ENCODE measurements around the gene RAF1. TPM values are rescaled to one million over a fixed set of nuclear protein-coding genes. Genes with fewer than 3 reads are reported as not detected.

Gene RAF1
- total RNA-seq, 1 experiment from 2014 or later: 64.3 TPM

DNA sequence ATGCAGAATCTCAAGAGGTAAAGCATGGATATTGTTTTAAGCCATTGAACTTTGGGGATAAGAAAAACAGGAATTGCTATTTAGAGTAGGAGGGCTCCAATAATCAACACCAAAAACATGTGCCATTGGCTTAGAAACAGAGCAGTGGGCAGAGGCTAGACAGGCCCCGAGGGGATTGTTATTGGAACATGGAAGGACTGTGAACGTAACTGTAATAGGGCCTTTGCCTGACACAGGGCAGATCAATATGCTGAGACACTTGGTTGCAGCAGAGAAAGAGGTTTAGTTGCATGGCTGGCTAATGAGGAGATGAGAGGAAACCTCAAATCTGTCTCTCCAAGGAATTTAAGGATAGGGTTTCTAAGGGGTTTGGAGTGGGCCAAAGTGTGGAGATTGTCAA is 36.9 kb upstream of the RAF1 start:
- no peak overlapping the region for H3K27ac ChIP-seq (ENCODE audit: low read depth, low read length)
- DNase-seq (ENCODE audit: low read depth, low spot score) (no peak), ATAC-seq (no peak)
- H3K9me3 ChIP-seq (ENCODE audit: control insufficient read depth in 1 of 2, insufficient read depth in 1 of 2, low read depth in 1 of 2, low read length in 2 of 2): no peaks in the 10 kb centered on the region
- no peaks in the 10 kb centered on the region for H3K9me2 ChIP-seq (ENCODE audit: insufficient read depth)
- peaks cover 0 to 10% of the 10 kb centered on the region in 2 experiments; a peak in 2 of 4 replicates for H3K4me1 ChIP-seq (ENCODE audit: control insufficient read depth in 1 of 2, insufficient read depth in 2 of 2, low read length in 2 of 2)
- no peak overlapping the region for H3K9ac ChIP-seq (ENCODE audit: low read length)
- intact Hi-C loops (cut with micrococcal nuclease): no loop called here
- H3K27me3 ChIP-seq (ENCODE audit: insufficient read depth, low read length): no peaks in the 10 kb centered on the region
- no TSS peak for BruUV-seq (replicated peaks)
- ChIA-PET CTCF (no interaction called here), RAD21 (ENCODE audit: low non-redundant PET in 1 of 2, low total read pairs in 2 of 2, uncharacterized antibody in 2 of 2, unreplicated experiment in 2 of 2) (no interaction called here), POLR2A (interaction anchor here (0.6 kb wide), 1 partner anchor 16 kb away, joined by 4 read pairs; no protein-coding TSS in a partner anchor)
- H2AFZ ChIP-seq (ENCODE audit: low read depth, low read length, poor library complexity, severe bottlenecking): no peak overlapping the region
- H3K79me2 ChIP-seq (ENCODE audit: insufficient read depth, low read length): no peaks in the 10 kb centered on the region
- no peak overlapping the region for H3K4me3 ChIP-seq (replicated peaks in 1 of 2; ENCODE audit: low read depth in 1 of 2, low read length in 2 of 2)
- no peaks in the 10 kb centered on the region for H4K20me1 ChIP-seq (ENCODE audit: insufficient read depth)
- TF ChIP-seq TCF7L2 (IDR thresholded peaks at IDR 0.05; ENCODE audit: borderline replicate concordance, extremely low read depth, insufficient read depth, insufficient read length) (no peak), EZH2 (IDR thresholded peaks at IDR 0.05) (no peak), EGR1 (IDR thresholded peaks at IDR 0.05; ENCODE audit: low read depth) (no peak), CBX3 (IDR thresholded peaks at IDR 0.05; ENCODE audit: low read depth) (no peak), ELF1 (IDR thresholded peaks at IDR 0.05; ENCODE audit: borderline replicate concordance, low read depth) (no peak), POLR2AphosphoS5 (IDR thresholded peaks at IDR 0.05; ENCODE audit: low read depth, low read length) (no peak), SIN3A (IDR thresholded peaks at IDR 0.05; ENCODE audit: low read depth) (no peak), POLR2A (IDR thresholded peaks at IDR 0.05; ENCODE audit: borderline replicate concordance, extremely low read depth, insufficient read depth, insufficient read length) (no peak), EZH2phosphoT487 (IDR thresholded peaks at IDR 0.05; ENCODE audit: borderline replicate concordance) (no peak), ZFX (IDR thresholded peaks at IDR 0.05) (no peak), CEBPB (IDR thresholded peaks at IDR 0.05; ENCODE audit: low read depth) (no peak), RAD21 (IDR thresholded peaks at IDR 0.05; ENCODE audit: low read depth) (no peak), SRF (IDR thresholded peaks at IDR 0.05; ENCODE audit: low read depth) (no peak), JUND (IDR thresholded peaks at IDR 0.05) (no peak), FOSL1 (IDR thresholded peaks at IDR 0.05; ENCODE audit: low read depth) (no peak), YY1 (IDR thresholded peaks at IDR 0.05; ENCODE audit: extremely low read depth, insufficient replicate concordance, low read depth, low read length) (no peak)
- TF ChIP-seq, protein P1, sequence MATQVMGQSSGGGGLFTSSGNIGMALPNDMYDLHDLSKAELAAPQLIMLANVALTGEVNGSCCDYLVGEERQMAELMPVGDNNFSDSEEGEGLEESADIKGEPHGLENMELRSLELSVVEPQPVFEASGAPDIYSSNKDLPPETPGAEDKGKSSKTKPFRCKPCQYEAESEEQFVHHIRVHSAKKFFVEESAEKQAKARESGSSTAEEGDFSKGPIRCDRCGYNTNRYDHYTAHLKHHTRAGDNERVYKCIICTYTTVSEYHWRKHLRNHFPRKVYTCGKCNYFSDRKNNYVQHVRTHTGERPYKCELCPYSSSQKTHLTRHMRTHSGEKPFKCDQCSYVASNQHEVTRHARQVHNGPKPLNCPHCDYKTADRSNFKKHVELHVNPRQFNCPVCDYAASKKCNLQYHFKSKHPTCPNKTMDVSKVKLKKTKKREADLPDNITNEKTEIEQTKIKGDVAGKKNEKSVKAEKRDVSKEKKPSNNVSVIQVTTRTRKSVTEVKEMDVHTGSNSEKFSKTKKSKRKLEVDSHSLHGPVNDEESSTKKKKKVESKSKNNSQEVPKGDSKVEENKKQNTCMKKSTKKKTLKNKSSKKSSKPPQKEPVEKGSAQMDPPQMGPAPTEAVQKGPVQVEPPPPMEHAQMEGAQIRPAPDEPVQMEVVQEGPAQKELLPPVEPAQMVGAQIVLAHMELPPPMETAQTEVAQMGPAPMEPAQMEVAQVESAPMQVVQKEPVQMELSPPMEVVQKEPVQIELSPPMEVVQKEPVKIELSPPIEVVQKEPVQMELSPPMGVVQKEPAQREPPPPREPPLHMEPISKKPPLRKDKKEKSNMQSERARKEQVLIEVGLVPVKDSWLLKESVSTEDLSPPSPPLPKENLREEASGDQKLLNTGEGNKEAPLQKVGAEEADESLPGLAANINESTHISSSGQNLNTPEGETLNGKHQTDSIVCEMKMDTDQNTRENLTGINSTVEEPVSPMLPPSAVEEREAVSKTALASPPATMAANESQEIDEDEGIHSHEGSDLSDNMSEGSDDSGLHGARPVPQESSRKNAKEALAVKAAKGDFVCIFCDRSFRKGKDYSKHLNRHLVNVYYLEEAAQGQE (IDR thresholded peaks at IDR 0.05; ENCODE audit: low read depth): no peak
- TF ChIP-seq, protein P2, sequence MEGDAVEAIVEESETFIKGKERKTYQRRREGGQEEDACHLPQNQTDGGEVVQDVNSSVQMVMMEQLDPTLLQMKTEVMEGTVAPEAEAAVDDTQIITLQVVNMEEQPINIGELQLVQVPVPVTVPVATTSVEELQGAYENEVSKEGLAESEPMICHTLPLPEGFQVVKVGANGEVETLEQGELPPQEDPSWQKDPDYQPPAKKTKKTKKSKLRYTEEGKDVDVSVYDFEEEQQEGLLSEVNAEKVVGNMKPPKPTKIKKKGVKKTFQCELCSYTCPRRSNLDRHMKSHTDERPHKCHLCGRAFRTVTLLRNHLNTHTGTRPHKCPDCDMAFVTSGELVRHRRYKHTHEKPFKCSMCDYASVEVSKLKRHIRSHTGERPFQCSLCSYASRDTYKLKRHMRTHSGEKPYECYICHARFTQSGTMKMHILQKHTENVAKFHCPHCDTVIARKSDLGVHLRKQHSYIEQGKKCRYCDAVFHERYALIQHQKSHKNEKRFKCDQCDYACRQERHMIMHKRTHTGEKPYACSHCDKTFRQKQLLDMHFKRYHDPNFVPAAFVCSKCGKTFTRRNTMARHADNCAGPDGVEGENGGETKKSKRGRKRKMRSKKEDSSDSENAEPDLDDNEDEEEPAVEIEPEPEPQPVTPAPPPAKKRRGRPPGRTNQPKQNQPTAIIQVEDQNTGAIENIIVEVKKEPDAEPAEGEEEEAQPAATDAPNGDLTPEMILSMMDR (IDR thresholded peaks at IDR 0.05 in 2 of 3, conservative IDR thresholded peaks at IDR 0.05 in 1 of 3; ENCODE audit: borderline replicate concordance in 1 of 3, insufficient read depth in 1 of 3, low read depth in 2 of 3, low read length in 2 of 3): no peak
- H3K36me3 ChIP-seq (ENCODE audit: control insufficient read depth in 1 of 2, insufficient read depth in 2 of 2, low read length in 2 of 2): no peaks in the 10 kb centered on the region
- no peak overlapping the region for H3K4me2 ChIP-seq (ENCODE audit: low read length)
